ENCODE measurements around the gene HSDL1. TPM values are rescaled to one million over a fixed set of nuclear protein-coding genes. Genes with fewer than 3 reads are reported as not detected.

Gene HSDL1
- total RNA-seq, 1 donor from 2014 or later, result 29.2 TPM

- Histone ChIP-seq H3K9me3 (ENCODE audit: insufficient read depth, low read depth, low read length) (no peaks in the 10 kb centered on the region), H3K4me1 (ENCODE audit: insufficient read depth, low read length) (peaks cover 5% of the 10 kb centered on the region), H3K27me3 (ENCODE audit: insufficient read depth, low read length) (no peaks in the 10 kb centered on the region), H4K20me1 (ENCODE audit: insufficient read depth, low read length) (peaks cover 28% of the 10 kb centered on the region), H3K79me2 (ENCODE audit: insufficient read depth, low read length) (peaks cover 43% of the 10 kb centered on the region), H3K9ac (ENCODE audit: low read length) (no peak overlapping the region), H3K4me2 (ENCODE audit: low read length) (no peak overlapping the region), H2AFZ (ENCODE audit: low read depth, low read length) (no peak overlapping the region), H3K27ac (ENCODE audit: low read depth, low read length) (no peak overlapping the region), H3K4me3 (ENCODE audit: insufficient read depth, low read depth, low read length) (no peak overlapping the region), H3K36me3 (ENCODE audit: insufficient read depth, low read length) (peaks cover 3% of the 10 kb centered on the region)
- TF ChIP-seq EZH2 (IDR thresholded peaks at IDR 0.05; ENCODE audit: insufficient read depth, low read length) (no peak), CTCF (IDR thresholded peaks at IDR 0.05; ENCODE audit: insufficient read depth, low read depth, low read length) (no peak)
- Mint-ChIP-seq H3K27ac (ENCODE audit: unreplicated experiment) (peak overlapping the region; percentile 26), H3K4me3 (ENCODE audit: unreplicated experiment) (no peak overlapping the region), H3K27me3 (ENCODE audit: low read depth, unreplicated experiment) (no peaks in the 10 kb centered on the region), H3K4me1 (ENCODE audit: low read depth, unreplicated experiment) (peaks cover 3% of the 10 kb centered on the region), H3K36me3 (ENCODE audit: low read depth, unreplicated experiment) (peaks cover 9% of the 10 kb centered on the region), H3K9me3 (ENCODE audit: unreplicated experiment) (no peaks in the 10 kb centered on the region)
- FAIRE-seq (no peak), DNase-seq (ENCODE audit: low read depth) (no peak)
Measured at GRCh38 chr16:84183911-84184591, 39.1 kb upstream of the HSDL1 start.

- no peak for FAIRE-seq
- TF ChIP-seq EZH2 (IDR thresholded peaks at IDR 0.05; ENCODE audit: insufficient read depth, low read length) (no peak), CTCF (IDR thresholded peaks at IDR 0.05; ENCODE audit: insufficient read depth, low read depth, low read length) (no peak)
Measured at GRCh38 chr16:84183572-84183875, 38.5 kb upstream of the HSDL1 start.

More at GRCh38 chr16:84183572-84183875, 38.5 kb upstream of the HSDL1 start:
- H3K9me3 Mint-ChIP-seq (ENCODE audit: unreplicated experiment), result no peaks in the 10 kb centered on the region
- DNase-seq (ENCODE audit: low read depth), result no peak
- Histone ChIP-seq H3K27ac (ENCODE audit: low read depth, low read length) (no peak overlapping the region), H3K4me3 (ENCODE audit: insufficient read depth, low read depth, low read length) (no peak overlapping the region), H3K9me3 (ENCODE audit: insufficient read depth, low read depth, low read length) (no peaks in the 10 kb centered on the region), H2AFZ (ENCODE audit: low read depth, low read length) (no peak overlapping the region), H3K79me2 (ENCODE audit: insufficient read depth, low read length) (peaks cover 43% of the 10 kb centered on the region), H3K36me3 (ENCODE audit: insufficient read depth, low read length) (peaks cover 3% of the 10 kb centered on the region), H3K9ac (ENCODE audit: low read length) (no peak overlapping the region), H4K20me1 (ENCODE audit: insufficient read depth, low read length) (peaks cover 32% of the 10 kb centered on the region), H3K27me3 (ENCODE audit: insufficient read depth, low read length) (no peaks in the 10 kb centered on the region), H3K4me1 (ENCODE audit: insufficient read depth, low read length) (peaks cover 5% of the 10 kb centered on the region), H3K4me2 (ENCODE audit: low read length) (no peak overlapping the region)
- H3K27ac Mint-ChIP-seq (ENCODE audit: unreplicated experiment), result peak overlapping the region; percentile 34
- H3K27me3 Mint-ChIP-seq (ENCODE audit: low read depth, unreplicated experiment), result no peaks in the 10 kb centered on the region
- peaks cover 9% of the 10 kb centered on the region for H3K36me3 Mint-ChIP-seq (ENCODE audit: low read depth, unreplicated experiment)
- no peak overlapping the region for H3K4me3 Mint-ChIP-seq (ENCODE audit: unreplicated experiment)
- H3K4me1 Mint-ChIP-seq (ENCODE audit: low read depth, unreplicated experiment), result peaks cover 5% of the 10 kb centered on the region

All from astrocyte (in vitro differentiated cells and primary cell).